Measurements from ENCODE around the gene HDDC2.
"Not testable (repeated sequence)": the region's sequence is repeated elsewhere in the genome, so short reads cannot be mapped to it uniquely, and the experiment has no call there.

HDDC2 gene

GRCh38 chr6:125285353-125285752 is 16.4 kb downstream of the HDDC2 start:
- no peak for TF ChIP-seq CTCF (IDR thresholded peaks at IDR 0.05; ENCODE audit: borderline replicate concordance, insufficient read depth, low read depth, low read length)
- H3K4me3 ChIP-seq (ENCODE audit: low read depth, low read length), result no peak overlapping the region

- H3K4me3 ChIP-seq (ENCODE audit: low read depth, low read length), result not testable (repeated sequence)
These were observed 19.3 kb downstream of the HDDC2 start for GRCh38 chr6:125282470-125282869.

- H3K4me3 ChIP-seq (ENCODE audit: low read depth, low read length), result not testable (repeated sequence)
These were observed 21.3 kb downstream of the HDDC2 start for GRCh38 chr6:125280370-125281035.

GRCh38 chr6:125279961-125280360 is 21.8 kb downstream of the HDDC2 start:
- no peak for TF ChIP-seq CTCF (IDR thresholded peaks at IDR 0.05; ENCODE audit: borderline replicate concordance, insufficient read depth, low read depth, low read length)
- H3K4me3 ChIP-seq (ENCODE audit: low read depth, low read length), result no peak overlapping the region

- TF ChIP-seq CTCF (IDR thresholded peaks at IDR 0.05; ENCODE audit: borderline replicate concordance, insufficient read depth, low read depth, low read length), result no peak
- H3K4me3 ChIP-seq (ENCODE audit: low read depth, low read length), result no peak overlapping the region
These were observed 23.9 kb downstream of the HDDC2 start for GRCh38 chr6:125277838-125278237.

GRCh38 chr6:125275779-125276178 is 26.0 kb downstream of the HDDC2 start:
- H3K4me3 ChIP-seq (ENCODE audit: low read depth, low read length), result no peak overlapping the region
- no peak for TF ChIP-seq CTCF (IDR thresholded peaks at IDR 0.05; ENCODE audit: borderline replicate concordance, insufficient read depth, low read depth, low read length)

- H3K4me3 ChIP-seq (ENCODE audit: low read depth, low read length), result no peak overlapping the region
- no peak for TF ChIP-seq CTCF (IDR thresholded peaks at IDR 0.05; ENCODE audit: borderline replicate concordance, insufficient read depth, low read depth, low read length)
These were observed 26.8 kb downstream of the HDDC2 start for GRCh38 chr6:125274935-125275334.

- no peak overlapping the region for H3K4me3 ChIP-seq (ENCODE audit: low read depth, low read length)
- TF ChIP-seq CTCF (IDR thresholded peaks at IDR 0.05; ENCODE audit: borderline replicate concordance, insufficient read depth, low read depth, low read length), result no peak
These were observed 27.8 kb downstream of the HDDC2 start for GRCh38 chr6:125273965-125274364.

Data from GM12875 (cell line).